CD4-positive, alpha-beta T cell (primary cell): ENCODE data around the gene SPAAR. TPM values are rescaled to one million over a fixed set of nuclear protein-coding genes. Genes with fewer than 3 reads are reported as not detected.

Experiments used
- ATAC-seq: fragments of 200-7000 bp; cut with Tn5 transposase; one replicate; pipeline ENCODE4 v1.10.0; 2022; ENCODE audit warnings: mild to moderate bottlenecking; ENCODE audit not compliant: poor library complexity
- CTCF ChIA-PET: fragments of 350-600 bp; sonication (Branson Sonifier 250); formaldehyde crosslinking; loops from one replicate; lab custom pipeline; 2021; ENCODE audit warnings: antibody characterized with exemption, inconsistent platforms; lab: Charles Lee
- POLR2A ChIA-PET: fragments of 350-600 bp; sonication (Branson Sonifier 250); formaldehyde crosslinking; loops from one replicate; lab custom pipeline; 2021; ENCODE audit warnings: antibody characterized with exemption, inconsistent platforms; lab: Charles Lee
- DNase-seq, 14 experiments: peaks; one replicate each; pipeline ENCODE4 v3.0.0-alpha.2; 2013 to 2020; ENCODE audit warnings: mixed read lengths in 2 of 14
- H3K27ac ChIP-seq, 2 donors: one replicate each; pipeline versions ENCODE4 v1.5.1 to v1.7.0; 2013; ENCODE audit warnings: low read length in 2 of 2, low read depth in 1 of 2, mild to moderate bottlenecking in 1 of 2
- H3K27me3 ChIP-seq, 2 experiments: 1 replicate in 1 of 2; 2 replicates in 1 of 2; pipeline versions ENCODE4 v1.6.1 to v1.7.0; 2013; ENCODE audit warnings: low read length in 2 of 2, control low read depth in 1 of 2, mild to moderate bottlenecking in 1 of 2, moderate library complexity in 1 of 2; ENCODE audit not compliant: insufficient read depth in 2 of 2, control insufficient read depth in 1 of 2
- H3K36me3 ChIP-seq: one replicate; pipeline ENCODE4 v1.6.1; 2013; ENCODE audit warnings: low read length, control low read depth; ENCODE audit not compliant: insufficient read depth
- H3K4me1 ChIP-seq: one replicate; pipeline ENCODE4 v1.6.1; 2013; ENCODE audit warnings: low read length, control low read depth; ENCODE audit not compliant: insufficient read depth
- H3K4me3 ChIP-seq: one replicate; pipeline ENCODE4 v1.5.1; 2013; ENCODE audit warnings: mild to moderate bottlenecking, low read length, moderate library complexity
- H3K9me3 ChIP-seq, 2 experiments: 1 replicate in 1 of 2; 2 replicates in 1 of 2; pipeline versions ENCODE4 v1.6.1 to v1.7.0; 2013; ENCODE audit warnings: low read length in 2 of 2, mild to moderate bottlenecking in 2 of 2, control low read depth in 1 of 2, moderate library complexity in 1 of 2; ENCODE audit not compliant: control insufficient read depth in 1 of 2, insufficient read depth in 1 of 2
- H3K27ac Mint-ChIP-seq: one replicate; pipeline ENCODE4 v1.8.0; 2020; ENCODE audit warnings: mixed read lengths
- H3K27me3 Mint-ChIP-seq: one replicate; pipeline ENCODE4 v1.8.0; 2021; ENCODE audit warnings: mixed read lengths
- H3K36me3 Mint-ChIP-seq: one replicate; pipeline ENCODE4 v1.8.0; 2021; ENCODE audit warnings: low read depth, mixed read lengths
- H3K4me1 Mint-ChIP-seq: one replicate; pipeline ENCODE4 v1.8.0; 2021; ENCODE audit warnings: low read depth, mixed read lengths
- H3K4me3 Mint-ChIP-seq: one replicate; pipeline ENCODE4 v1.8.0; 2020; ENCODE audit warnings: mild to moderate bottlenecking, mixed read lengths
- H3K9me3 Mint-ChIP-seq: one replicate; pipeline ENCODE4 v1.8.0; 2020; ENCODE audit warnings: mixed read lengths
- CTCF ChIP-seq: fragments of 200-600 bp; IDR thresholded peaks from one replicate; pipeline ENCODE4 v1.8.0; 2022; ENCODE audit warnings: antibody characterized with exemption, mild to moderate bottlenecking
- intact Hi-C, 2 experiments: fragments of 100-400 bp; cut with DNase I in 1 of 2; cut with micrococcal nuclease in 1 of 2; formaldehyde crosslinking; loops; one replicate each; pipeline versions ENCODE4 v1.15.1 to v1.9.0; 2023 to 2025; cut with DNase I, micrococcal nuclease
- total RNA-seq, 174 experiments: library from RNA in 2 of 174; stranded (reverse) in 2 of 174; gene quantifications; one replicate each; pipeline ENCODE4 v1.2.3 and lab custom pipeline; 2021 to 2026

The SPAAR gene
- total RNA-seq, 2 experiments from 2014 or later = not detected

GRCh38 chr9:35906923-35907699, 2.2 kb upstream of the SPAAR start:
- TF ChIP-seq CTCF = no peak
- peaks cover 83% of the 10 kb centered on the region for H3K4me1 Mint-ChIP-seq
- Histone ChIP-seq H3K27me3 (no peaks in the 10 kb centered on the region), H3K27ac (no peak overlapping the region), H3K4me3 (no peak overlapping the region), H3K9me3 (no peaks in the 10 kb centered on the region), H3K36me3 (no peaks in the 10 kb centered on the region), H3K4me1 (peaks cover 86% of the 10 kb centered on the region)
- peak overlapping the region; percentile 20 for H3K4me3 Mint-ChIP-seq
- peaks cover 3% of the 10 kb centered on the region for H3K27me3 Mint-ChIP-seq
- no peaks in the 10 kb centered on the region for H3K36me3 Mint-ChIP-seq
- no peaks in the 10 kb centered on the region for H3K9me3 Mint-ChIP-seq
- ATAC-seq = no peak
- POLR2A ChIA-PET = interaction anchor here (2.2 kb wide), 1 partner anchor 33 kb away, joined by 5 read pairs; no protein-coding TSS in a partner anchor
- H3K27ac Mint-ChIP-seq = peak overlapping the region; percentile 88
- CTCF ChIA-PET = interaction anchor here (0.5 kb wide), 1 partner anchor 118 kb away, joined by 3 read pairs; no protein-coding TSS in a partner anchor
- intact Hi-C loops = no loop called here
- DNase-seq = no peak

- ATAC-seq (peak; percentile 54), DNase-seq (peak in 3 of 14 experiments; percentile 42 to 47 (median 44))
- POLR2A ChIA-PET = interaction anchor here (1.0 to 2.2 kb wide), 2 partner anchors 26 to 33 kb away, joined by 3 to 5 read pairs; no protein-coding TSS in a partner anchor
These were observed 1.4 kb upstream of the SPAAR start for GRCh38 chr9:35907711-35908503.

More at GRCh38 chr9:35907711-35908503, 1.4 kb upstream of the SPAAR start:
- peaks cover 94% of the 10 kb centered on the region for H3K4me1 ChIP-seq
- Mint-ChIP-seq H3K27me3 (peaks cover 1% of the 10 kb centered on the region), H3K27ac (peak overlapping the region; percentile 88), H3K36me3 (no peaks in the 10 kb centered on the region), H3K4me1 (peaks cover 80% of the 10 kb centered on the region), H3K4me3 (peak overlapping the region; percentile 71), H3K9me3 (no peaks in the 10 kb centered on the region)
- no peak for TF ChIP-seq CTCF
- H3K9me3 ChIP-seq = no peaks in the 10 kb centered on the region
- H3K27me3 ChIP-seq = no peaks in the 10 kb centered on the region
- CTCF ChIA-PET = no interaction called here
- no peak overlapping the region for H3K27ac ChIP-seq
- no peaks in the 10 kb centered on the region for H3K36me3 ChIP-seq
- H3K4me3 ChIP-seq = no peak overlapping the region
- intact Hi-C loops = no loop called here
